Measurements from ENCODE around the gene TMTC2.

The TMTC2 gene

DNA sequence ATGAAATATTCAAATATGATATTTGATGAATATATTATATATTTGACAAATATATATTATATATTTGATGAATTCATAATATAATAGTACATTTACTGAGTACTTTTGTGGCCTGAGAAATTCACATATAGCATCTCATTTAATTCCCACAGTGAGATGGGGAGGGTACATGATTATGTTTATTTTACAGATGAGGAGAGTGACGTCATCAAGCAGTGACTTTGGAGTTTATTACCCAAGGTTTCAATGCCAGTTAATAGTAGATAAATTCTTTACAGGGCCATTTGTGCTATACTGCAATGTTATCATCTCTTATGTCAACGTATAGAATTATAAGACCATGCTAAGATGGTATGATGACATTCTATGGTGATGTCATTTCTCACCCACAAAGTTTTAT lies 352.7 kb downstream of the TMTC2 start:
- Histone ChIP-seq H3K4me3 (IDR thresholded peaks at IDR 0.05; ENCODE audit: insufficient read depth, low read depth, low read length) (no peak overlapping the region), H3K27me3 (ENCODE audit: insufficient read depth, low read depth) (no peaks in the 10 kb centered on the region), H3K79me2 (ENCODE audit: insufficient read depth, low read depth) (no peaks in the 10 kb centered on the region), H3K27ac (no peak overlapping the region), H2AFZ (ENCODE audit: low read depth) (no peak overlapping the region), H4K20me1 (ENCODE audit: insufficient read depth) (no peaks in the 10 kb centered on the region), H3K9ac (no peak overlapping the region), H3K36me3 (ENCODE audit: insufficient read depth) (no peaks in the 10 kb centered on the region), H3K4me2 (no peak overlapping the region), H3K4me1 (ENCODE audit: low read depth, poor library complexity, severe bottlenecking) (no peaks in the 10 kb centered on the region)
- TF ChIP-seq, protein P1, sequence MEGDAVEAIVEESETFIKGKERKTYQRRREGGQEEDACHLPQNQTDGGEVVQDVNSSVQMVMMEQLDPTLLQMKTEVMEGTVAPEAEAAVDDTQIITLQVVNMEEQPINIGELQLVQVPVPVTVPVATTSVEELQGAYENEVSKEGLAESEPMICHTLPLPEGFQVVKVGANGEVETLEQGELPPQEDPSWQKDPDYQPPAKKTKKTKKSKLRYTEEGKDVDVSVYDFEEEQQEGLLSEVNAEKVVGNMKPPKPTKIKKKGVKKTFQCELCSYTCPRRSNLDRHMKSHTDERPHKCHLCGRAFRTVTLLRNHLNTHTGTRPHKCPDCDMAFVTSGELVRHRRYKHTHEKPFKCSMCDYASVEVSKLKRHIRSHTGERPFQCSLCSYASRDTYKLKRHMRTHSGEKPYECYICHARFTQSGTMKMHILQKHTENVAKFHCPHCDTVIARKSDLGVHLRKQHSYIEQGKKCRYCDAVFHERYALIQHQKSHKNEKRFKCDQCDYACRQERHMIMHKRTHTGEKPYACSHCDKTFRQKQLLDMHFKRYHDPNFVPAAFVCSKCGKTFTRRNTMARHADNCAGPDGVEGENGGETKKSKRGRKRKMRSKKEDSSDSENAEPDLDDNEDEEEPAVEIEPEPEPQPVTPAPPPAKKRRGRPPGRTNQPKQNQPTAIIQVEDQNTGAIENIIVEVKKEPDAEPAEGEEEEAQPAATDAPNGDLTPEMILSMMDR (conservative IDR thresholded peaks at IDR 0.05; ENCODE audit: low read depth, low read length), result no peak

DNA sequence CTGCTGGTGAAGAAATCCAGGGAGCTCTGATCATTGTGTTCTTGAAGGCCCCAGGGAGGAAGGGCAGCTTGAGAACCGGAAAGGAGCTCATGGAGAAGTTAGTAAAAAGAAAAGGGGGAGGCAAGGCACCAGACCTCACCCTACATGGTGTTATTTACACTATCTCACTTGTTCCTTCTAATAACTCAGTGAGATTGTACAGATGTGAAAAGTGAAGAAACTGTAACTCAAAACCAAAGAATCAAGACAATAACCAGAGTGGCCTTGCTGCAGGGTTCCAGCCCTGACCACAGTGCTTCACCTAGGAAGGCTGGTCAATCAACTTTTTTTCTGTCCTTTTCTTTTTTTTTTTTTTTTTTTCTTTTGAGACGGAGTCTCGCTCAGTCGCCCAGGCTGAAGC lies 353.6 kb downstream of the TMTC2 start:
- no peak overlapping the region for H3K4me2 ChIP-seq
- H3K4me3 ChIP-seq (IDR thresholded peaks at IDR 0.05; ENCODE audit: insufficient read depth, low read depth, low read length), result no peak overlapping the region
- H3K36me3 ChIP-seq (ENCODE audit: insufficient read depth), result no peaks in the 10 kb centered on the region
- H3K27ac ChIP-seq, result no peak overlapping the region
- H3K4me1 ChIP-seq (ENCODE audit: low read depth, poor library complexity, severe bottlenecking), result no peaks in the 10 kb centered on the region
- H4K20me1 ChIP-seq (ENCODE audit: insufficient read depth), result no peaks in the 10 kb centered on the region
- H3K27me3 ChIP-seq (ENCODE audit: insufficient read depth, low read depth), result no peaks in the 10 kb centered on the region
- no peak overlapping the region for H2AFZ ChIP-seq (ENCODE audit: low read depth)
- H3K9ac ChIP-seq, result no peak overlapping the region
- TF ChIP-seq, protein P1 (conservative IDR thresholded peaks at IDR 0.05; ENCODE audit: low read depth, low read length), result no peak
- H3K79me2 ChIP-seq (ENCODE audit: insufficient read depth, low read depth), result no peaks in the 10 kb centered on the region

DNA sequence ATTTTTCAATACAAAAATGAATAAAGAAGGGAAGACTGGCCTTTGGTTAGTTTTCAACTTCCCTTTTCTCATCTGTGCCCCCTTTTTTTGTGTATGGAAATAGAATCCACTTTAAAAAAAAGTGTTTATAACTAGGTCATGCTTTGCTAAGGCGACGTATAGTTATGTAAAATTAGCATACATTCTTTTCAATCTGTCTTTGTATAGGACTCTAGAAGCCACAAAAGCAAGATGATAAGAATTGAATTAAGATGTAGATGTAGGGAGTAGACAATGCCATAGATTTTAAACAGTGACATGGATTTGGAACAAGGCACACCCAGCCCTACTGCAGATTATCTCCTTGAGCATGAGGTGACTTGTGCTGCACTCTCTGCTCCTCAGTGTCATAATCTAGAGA lies 354.3 kb downstream of the TMTC2 start:
- Histone ChIP-seq H4K20me1 (ENCODE audit: insufficient read depth) (no peaks in the 10 kb centered on the region), H3K27me3 (ENCODE audit: insufficient read depth, low read depth) (no peaks in the 10 kb centered on the region), H3K36me3 (ENCODE audit: insufficient read depth) (no peaks in the 10 kb centered on the region), H2AFZ (ENCODE audit: low read depth) (no peak overlapping the region), H3K4me3 (IDR thresholded peaks at IDR 0.05; ENCODE audit: insufficient read depth, low read depth, low read length) (no peak overlapping the region), H3K4me2 (no peak overlapping the region), H3K4me1 (ENCODE audit: low read depth, poor library complexity, severe bottlenecking) (no peaks in the 10 kb centered on the region), H3K27ac (no peak overlapping the region), H3K79me2 (ENCODE audit: insufficient read depth, low read depth) (no peaks in the 10 kb centered on the region), H3K9ac (no peak overlapping the region)
- TF ChIP-seq, protein P1 (conservative IDR thresholded peaks at IDR 0.05; ENCODE audit: low read depth, low read length), result no peak

GRCh38 chr12:83042441-83043200 lies 355.9 kb downstream of the TMTC2 start:
- Histone ChIP-seq H4K20me1 (ENCODE audit: insufficient read depth) (no peaks in the 10 kb centered on the region), H3K27ac (no peak overlapping the region), H3K36me3 (ENCODE audit: insufficient read depth) (no peaks in the 10 kb centered on the region), H3K27me3 (ENCODE audit: insufficient read depth, low read depth) (no peaks in the 10 kb centered on the region), H3K4me3 (IDR thresholded peaks at IDR 0.05; ENCODE audit: insufficient read depth, low read depth, low read length) (no peak overlapping the region), H2AFZ (ENCODE audit: low read depth) (no peak overlapping the region), H3K4me2 (no peak overlapping the region), H3K4me1 (ENCODE audit: low read depth, poor library complexity, severe bottlenecking) (no peaks in the 10 kb centered on the region), H3K79me2 (ENCODE audit: insufficient read depth, low read depth) (no peaks in the 10 kb centered on the region), H3K9ac (no peak overlapping the region)
- TF ChIP-seq, protein P1 (conservative IDR thresholded peaks at IDR 0.05; ENCODE audit: low read depth, low read length), result no peak

Measured in KMS-11 (cell line).